Esophagus squamous epithelium (tissue), 4 donors: ENCODE measurements around the gene CRYBA1.

Source experiments
- POLR2A ChIP-seq, 4 donors: fragments of 450-650 bp; IDR thresholded peaks; one replicate each; pipeline ENCODE4 v1.6.1; 2017; ENCODE audit warnings: antibody characterized with exemption in 4 of 4, mild to moderate bottlenecking in 4 of 4, moderate library complexity in 3 of 4
- TF ChIP-seq, protein P1 (sequence below), 6 experiments: fragments of 450-650 bp in 4 of 6; fragments of 200-600 bp in 2 of 6; sonication (generic) in 2 of 6; IDR thresholded peaks; one replicate each; pipeline ENCODE4 v1.5.1; 2016 to 2019; ENCODE audit warnings: antibody characterized with exemption in 6 of 6, mild to moderate bottlenecking in 4 of 6, moderate library complexity in 4 of 6

DNA sequence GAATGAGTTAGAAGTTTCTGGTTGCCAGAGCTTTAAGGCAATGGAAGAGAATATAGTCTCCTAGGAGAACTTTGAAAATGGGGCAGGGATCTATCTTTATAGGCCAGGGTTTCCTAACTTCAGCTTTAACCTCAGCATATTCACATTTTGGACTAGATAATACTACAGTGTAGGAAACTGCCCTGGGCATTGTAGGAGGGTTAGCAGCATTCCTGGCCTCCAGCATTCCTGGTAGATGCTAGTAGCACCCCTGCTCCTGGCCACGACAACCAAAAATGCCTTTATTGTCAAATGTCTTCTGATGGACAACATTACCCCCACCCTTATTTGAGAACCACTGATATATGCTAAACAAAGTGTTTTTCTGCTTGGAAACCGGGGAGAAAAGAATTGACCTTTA is 38.7 kb upstream of the CRYBA1 start:
- TF ChIP-seq, protein P1, sequence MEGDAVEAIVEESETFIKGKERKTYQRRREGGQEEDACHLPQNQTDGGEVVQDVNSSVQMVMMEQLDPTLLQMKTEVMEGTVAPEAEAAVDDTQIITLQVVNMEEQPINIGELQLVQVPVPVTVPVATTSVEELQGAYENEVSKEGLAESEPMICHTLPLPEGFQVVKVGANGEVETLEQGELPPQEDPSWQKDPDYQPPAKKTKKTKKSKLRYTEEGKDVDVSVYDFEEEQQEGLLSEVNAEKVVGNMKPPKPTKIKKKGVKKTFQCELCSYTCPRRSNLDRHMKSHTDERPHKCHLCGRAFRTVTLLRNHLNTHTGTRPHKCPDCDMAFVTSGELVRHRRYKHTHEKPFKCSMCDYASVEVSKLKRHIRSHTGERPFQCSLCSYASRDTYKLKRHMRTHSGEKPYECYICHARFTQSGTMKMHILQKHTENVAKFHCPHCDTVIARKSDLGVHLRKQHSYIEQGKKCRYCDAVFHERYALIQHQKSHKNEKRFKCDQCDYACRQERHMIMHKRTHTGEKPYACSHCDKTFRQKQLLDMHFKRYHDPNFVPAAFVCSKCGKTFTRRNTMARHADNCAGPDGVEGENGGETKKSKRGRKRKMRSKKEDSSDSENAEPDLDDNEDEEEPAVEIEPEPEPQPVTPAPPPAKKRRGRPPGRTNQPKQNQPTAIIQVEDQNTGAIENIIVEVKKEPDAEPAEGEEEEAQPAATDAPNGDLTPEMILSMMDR (IDR thresholded peaks at IDR 0.05): no peak
- no peak for TF ChIP-seq POLR2A (IDR thresholded peaks at IDR 0.05)
